Measurements from ENCODE around the gene BICRA.
"Not testable (repeated sequence)": the region's sequence is repeated elsewhere in the genome, so short reads cannot be mapped to it uniquely, and the experiment has no call there.

BICRA gene

DNA sequence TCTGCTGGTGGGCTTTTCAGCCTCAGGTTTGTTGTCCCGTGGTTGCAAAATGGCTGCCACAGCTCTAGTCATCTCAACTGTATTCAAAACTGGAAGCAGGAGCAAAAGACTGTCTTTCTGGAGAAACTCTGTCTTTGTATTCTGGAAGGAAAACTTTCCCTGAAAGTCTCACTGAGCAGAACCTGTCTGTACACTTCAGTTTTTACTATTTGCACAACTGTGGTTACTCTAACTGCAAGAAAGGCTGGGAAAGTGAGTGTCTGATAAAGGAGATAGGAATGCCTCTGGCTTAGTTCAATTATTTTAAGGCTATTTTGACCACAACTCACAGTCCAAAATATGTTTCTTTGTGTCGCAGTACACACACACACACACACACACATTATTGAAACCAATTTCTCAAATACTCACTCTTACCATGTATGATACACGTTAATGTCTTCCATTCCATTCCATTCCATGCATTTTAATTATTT lies 54.5 kb downstream of the BICRA start:
- no peak for TF ChIP-seq EZH2phosphoT487 (conservative IDR thresholded peaks at IDR 0.05; ENCODE audit: low read length)
- TF ChIP-seq, protein P1, sequence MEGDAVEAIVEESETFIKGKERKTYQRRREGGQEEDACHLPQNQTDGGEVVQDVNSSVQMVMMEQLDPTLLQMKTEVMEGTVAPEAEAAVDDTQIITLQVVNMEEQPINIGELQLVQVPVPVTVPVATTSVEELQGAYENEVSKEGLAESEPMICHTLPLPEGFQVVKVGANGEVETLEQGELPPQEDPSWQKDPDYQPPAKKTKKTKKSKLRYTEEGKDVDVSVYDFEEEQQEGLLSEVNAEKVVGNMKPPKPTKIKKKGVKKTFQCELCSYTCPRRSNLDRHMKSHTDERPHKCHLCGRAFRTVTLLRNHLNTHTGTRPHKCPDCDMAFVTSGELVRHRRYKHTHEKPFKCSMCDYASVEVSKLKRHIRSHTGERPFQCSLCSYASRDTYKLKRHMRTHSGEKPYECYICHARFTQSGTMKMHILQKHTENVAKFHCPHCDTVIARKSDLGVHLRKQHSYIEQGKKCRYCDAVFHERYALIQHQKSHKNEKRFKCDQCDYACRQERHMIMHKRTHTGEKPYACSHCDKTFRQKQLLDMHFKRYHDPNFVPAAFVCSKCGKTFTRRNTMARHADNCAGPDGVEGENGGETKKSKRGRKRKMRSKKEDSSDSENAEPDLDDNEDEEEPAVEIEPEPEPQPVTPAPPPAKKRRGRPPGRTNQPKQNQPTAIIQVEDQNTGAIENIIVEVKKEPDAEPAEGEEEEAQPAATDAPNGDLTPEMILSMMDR (IDR thresholded peaks at IDR 0.05; ENCODE audit: insufficient read depth, low read length, poor library complexity, severe bottlenecking), result no peak
- Histone ChIP-seq H3K27ac (ENCODE audit: low read depth, low read length) (no peak overlapping the region), H3K9me3 (ENCODE audit: insufficient read depth, low read length) (no peaks in the 10 kb centered on the region), H3K4me3 (ENCODE audit: insufficient read depth, low read length, poor library complexity, severe bottlenecking) (no peak overlapping the region), H3K9me2 (replicated peaks; ENCODE audit: insufficient read depth, low read length) (no peaks in the 10 kb centered on the region), H3K79me2 (ENCODE audit: insufficient read depth, low read length) (peaks cover 11% of the 10 kb centered on the region; the same call in 1 of the 2 replicates), H3K36me3 (ENCODE audit: low read length) (no peaks in the 10 kb centered on the region), H2AFZ (ENCODE audit: low read depth, low read length, severe bottlenecking) (no peak overlapping the region), H3K9ac (ENCODE audit: low read length) (no peak overlapping the region), H3F3A (ENCODE audit: insufficient read depth) (no peaks in the 10 kb centered on the region), H4K20me1 (ENCODE audit: low read depth, low read length) (no peaks in the 10 kb centered on the region), H3K27me3 (ENCODE audit: low read length) (no peaks in the 10 kb centered on the region), H3K4me2 (ENCODE audit: low read depth, low read length, poor library complexity, severe bottlenecking) (no peak overlapping the region)

DNA sequence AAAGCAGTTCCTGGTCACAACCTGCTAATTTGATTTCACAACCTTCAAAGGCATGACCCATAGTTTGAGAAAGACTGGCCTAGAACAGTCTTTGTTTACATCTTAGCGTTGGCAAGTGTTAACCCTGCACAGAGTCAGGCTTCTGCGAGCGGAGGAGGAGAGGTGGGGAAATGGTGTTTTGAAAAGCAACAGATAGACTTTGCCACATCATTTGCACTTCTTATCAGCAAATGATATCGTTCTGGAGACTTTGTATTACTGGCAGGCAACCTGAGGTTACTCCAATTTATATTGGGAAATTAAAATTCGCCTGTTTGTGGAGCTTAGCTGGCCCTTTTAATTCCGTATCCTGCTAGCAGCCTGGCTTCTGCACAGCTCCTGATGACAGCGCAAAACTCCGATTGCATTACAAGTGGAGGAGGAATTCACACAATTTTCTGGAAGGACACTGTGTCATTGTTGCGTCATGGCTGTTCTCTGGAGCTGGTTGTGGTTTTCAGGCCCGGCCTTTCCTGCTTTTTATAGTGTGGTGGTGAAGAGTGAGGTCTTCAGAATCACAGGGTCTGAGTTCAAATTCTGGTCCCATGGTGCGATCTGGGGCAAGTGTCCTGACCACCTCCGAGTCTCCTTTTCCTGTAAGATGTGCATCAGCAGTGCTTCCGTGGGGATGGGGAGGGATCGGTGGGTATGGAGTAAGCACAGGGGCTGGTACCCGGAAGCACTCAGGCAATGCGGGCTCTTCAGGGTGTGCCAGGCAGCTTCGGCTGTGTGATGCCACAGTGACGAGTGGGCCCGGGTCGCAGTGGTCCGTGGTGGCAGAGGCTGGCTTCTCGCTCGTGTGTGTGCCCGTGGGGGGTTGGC lies 55.2 kb downstream of the BICRA start:
- H3K79me2 ChIP-seq (ENCODE audit: insufficient read depth, low read length), result peaks cover 8% of the 10 kb centered on the region; the same call in 1 of the 2 replicates
- no peaks in the 10 kb centered on the region for H3K36me3 ChIP-seq (ENCODE audit: low read length)
- H3F3A ChIP-seq (ENCODE audit: insufficient read depth), result no peaks in the 10 kb centered on the region
- H3K4me2 ChIP-seq (ENCODE audit: low read depth, low read length, poor library complexity, severe bottlenecking), result no peak overlapping the region
- no peaks in the 10 kb centered on the region for H4K20me1 ChIP-seq (ENCODE audit: low read depth, low read length)
- H3K9ac ChIP-seq (ENCODE audit: low read length), result no peak overlapping the region
- H3K4me3 ChIP-seq (ENCODE audit: insufficient read depth, low read length, poor library complexity, severe bottlenecking), result no peak overlapping the region
- H2AFZ ChIP-seq (ENCODE audit: low read depth, low read length, severe bottlenecking), result no peak overlapping the region
- no peak overlapping the region for H3K27ac ChIP-seq (ENCODE audit: low read depth, low read length)
- no peak for TF ChIP-seq EZH2phosphoT487 (conservative IDR thresholded peaks at IDR 0.05; ENCODE audit: low read length)
- TF ChIP-seq, protein P1 (IDR thresholded peaks at IDR 0.05; ENCODE audit: insufficient read depth, low read length, poor library complexity, severe bottlenecking), result no peak
- H3K9me2 ChIP-seq (replicated peaks; ENCODE audit: insufficient read depth, low read length), result no peaks in the 10 kb centered on the region
- H3K27me3 ChIP-seq (ENCODE audit: low read length), result no peaks in the 10 kb centered on the region
- no peaks in the 10 kb centered on the region for H3K9me3 ChIP-seq (ENCODE audit: insufficient read depth, low read length)

DNA sequence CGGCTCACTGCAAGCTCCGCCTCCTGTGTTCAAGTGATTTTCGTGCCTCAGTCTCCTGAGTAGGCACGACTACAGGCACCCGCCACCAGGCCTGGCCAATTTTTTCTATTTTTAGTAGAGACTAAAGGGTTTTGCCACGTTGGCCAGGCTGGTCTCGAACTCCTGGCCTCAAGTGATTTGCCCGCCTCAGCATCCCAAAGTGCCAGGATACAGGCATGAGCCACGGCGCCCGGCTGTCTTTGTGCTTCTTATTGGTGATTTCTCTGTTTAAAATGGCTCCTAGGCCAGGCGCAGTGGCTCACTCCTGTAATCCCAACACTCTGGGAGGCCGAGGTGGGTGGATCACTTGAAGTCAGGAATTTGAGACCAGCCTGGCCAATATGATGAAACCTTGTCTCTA lies 59.6 kb downstream of the BICRA start:
- not testable (repeated sequence) for H3K4me2 ChIP-seq (ENCODE audit: low read depth, low read length, poor library complexity, severe bottlenecking); H3K36me3 ChIP-seq (ENCODE audit: low read length); H4K20me1 ChIP-seq (ENCODE audit: low read depth, low read length); H3K4me3 ChIP-seq (ENCODE audit: insufficient read depth, low read length, poor library complexity, severe bottlenecking); H3K9ac ChIP-seq (ENCODE audit: low read length); H3K9me3 ChIP-seq (ENCODE audit: insufficient read depth, low read length); H3K79me2 ChIP-seq (ENCODE audit: insufficient read depth, low read length); H3K27me3 ChIP-seq (ENCODE audit: low read length); H3K9me2 ChIP-seq (replicated peaks; ENCODE audit: insufficient read depth, low read length); H3K27ac ChIP-seq (ENCODE audit: low read depth, low read length); H2AFZ ChIP-seq (ENCODE audit: low read depth, low read length, severe bottlenecking); H3F3A ChIP-seq (ENCODE audit: insufficient read depth)

DNA sequence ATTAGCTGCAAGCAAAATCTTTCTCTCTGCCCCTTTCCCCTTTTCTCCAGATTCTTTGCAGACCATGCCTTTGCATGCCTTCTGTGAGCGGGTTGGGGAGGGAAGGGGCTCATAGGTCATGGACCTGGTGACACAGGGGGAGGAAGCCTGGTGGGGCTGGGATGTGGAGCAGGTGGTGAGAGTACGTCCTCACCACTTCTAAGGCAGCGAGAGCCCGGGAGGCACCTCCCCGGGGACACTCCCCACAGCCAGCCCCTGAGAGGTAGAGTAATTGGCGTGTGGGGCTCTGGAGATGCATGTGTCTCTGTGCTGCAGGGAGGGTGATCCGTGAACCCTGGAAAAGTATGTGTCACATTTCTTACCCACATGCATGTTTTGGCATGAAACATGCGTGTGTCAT lies 61.8 kb downstream of the BICRA start:
- Histone ChIP-seq H3F3A (ENCODE audit: insufficient read depth) (no peaks in the 10 kb centered on the region), H3K9me2 (replicated peaks; ENCODE audit: insufficient read depth, low read length) (no peaks in the 10 kb centered on the region), H4K20me1 (ENCODE audit: low read depth, low read length) (no peaks in the 10 kb centered on the region), H3K9me3 (ENCODE audit: insufficient read depth, low read length) (no peaks in the 10 kb centered on the region), H3K4me2 (ENCODE audit: low read depth, low read length, poor library complexity, severe bottlenecking) (no peak overlapping the region), H2AFZ (ENCODE audit: low read depth, low read length, severe bottlenecking) (no peak overlapping the region), H3K9ac (ENCODE audit: low read length) (no peak overlapping the region), H3K79me2 (ENCODE audit: insufficient read depth, low read length) (no peaks in the 10 kb centered on the region), H3K27ac (ENCODE audit: low read depth, low read length) (no peak overlapping the region), H3K4me3 (ENCODE audit: insufficient read depth, low read length, poor library complexity, severe bottlenecking) (no peak overlapping the region), H3K27me3 (ENCODE audit: low read length) (no peaks in the 10 kb centered on the region), H3K36me3 (ENCODE audit: low read length) (no peaks in the 10 kb centered on the region)
- TF ChIP-seq, protein P1 (IDR thresholded peaks at IDR 0.05; ENCODE audit: insufficient read depth, low read length, poor library complexity, severe bottlenecking), result no peak
- no peak for TF ChIP-seq EZH2phosphoT487 (conservative IDR thresholded peaks at IDR 0.05; ENCODE audit: low read length)
